Endothelial cell of umbilical vein (primary cell): ENCODE data around the gene ISL2. TPM values are rescaled to one million over a fixed set of nuclear protein-coding genes. Genes with fewer than 3 reads are reported as not detected.

Experiments
- BruUV-seq: library from RNA; stranded (reverse); fragments of 400-500 nt; replicated peaks from 2 replicates; lab custom pipeline; 2021; lab: Mats Ljungman, UMichigan
- CTCF ChIA-PET: fragments of 300-600, 350-600 bp; sonication (Branson Sonifier 250); formaldehyde crosslinking; loops from one replicate; lab custom pipeline; 2021; ENCODE audit warnings: antibody characterized with exemption, inconsistent platforms; lab: Charles Lee
- POLR2A ChIA-PET: fragments of 300-600, 350-600 bp; sonication (Branson Sonifier 250); formaldehyde crosslinking; loops from one replicate; lab custom pipeline; 2021; ENCODE audit warnings: antibody characterized with exemption, inconsistent platforms; lab: Charles Lee
- DNase-seq: peaks from one replicate; pipeline ENCODE4 v3.0.0-alpha.2; 2011; ENCODE audit warnings: low read depth, low spot score
- FAIRE-seq: peaks from 2 replicates; lab custom pipeline; 2011; peaks lifted over from hg19 to GRCh38; lab: Jason Lieb, UNC
- H2AFZ ChIP-seq: 2 replicates; pipeline ENCODE4 v1.6.0; 2012; ENCODE audit warnings: low read depth, low read length, control low read depth, inconsistent platforms
- H3K27ac ChIP-seq: 2 replicates; pipeline ENCODE4 v1.5.1; 2011; ENCODE audit warnings: low read depth, mild to moderate bottlenecking, control low read depth, low read length, moderate library complexity; ENCODE audit not compliant: insufficient read depth
- H3K27me3 ChIP-seq, 2 experiments: 2 replicates each; pipeline versions ENCODE4 v1.6.0 to v1.6.1; 2011; ENCODE audit warnings: low read length in 2 of 2, mixed read lengths in 1 of 2; ENCODE audit not compliant: control insufficient read depth in 2 of 2, insufficient read depth in 2 of 2
- H3K36me3 ChIP-seq, 2 experiments: 2 replicates in 1 of 2; 3 replicates in 1 of 2; pipeline ENCODE4 v1.5.1; 2011; ENCODE audit warnings: low read length in 2 of 2, mild to moderate bottlenecking in 1 of 2, moderate library complexity in 1 of 2; ENCODE audit not compliant: control insufficient read depth in 2 of 2, insufficient read depth in 2 of 2; ENCODE audit errors: extremely low read depth in 1 of 2
- H3K4me1 ChIP-seq: 3 replicates; pipeline ENCODE4 v1.5.1; 2011; ENCODE audit warnings: mild to moderate bottlenecking, low read length; ENCODE audit not compliant: control insufficient read depth, insufficient read depth; ENCODE audit errors: extremely low read depth
- H3K4me2 ChIP-seq: 2 replicates; pipeline ENCODE4 v1.6.1; 2011; ENCODE audit warnings: low read length, control low read depth, mixed read lengths; ENCODE audit not compliant: insufficient read depth
- H3K4me3 ChIP-seq, 3 experiments: fragments of 200-600 bp in 1 of 3; sonication (generic), shearing (Covaris generic) in 1 of 3; replicated peaks in 1 of 3; 2 replicates each; pipeline ENCODE4 v1.5.1; 2011 to 2016; ENCODE audit warnings: control low read depth in 3 of 3, low read length in 3 of 3, mild to moderate bottlenecking in 2 of 3, inconsistent platforms in 1 of 3, low read depth in 1 of 3, moderate library complexity in 1 of 3; ENCODE audit not compliant: insufficient read depth in 1 of 3
- H3K79me2 ChIP-seq: 2 replicates; pipeline ENCODE4 v1.6.0; 2012; ENCODE audit warnings: low read length, inconsistent platforms; ENCODE audit not compliant: control insufficient read depth, insufficient read depth
- H3K9ac ChIP-seq: replicated peaks from 2 replicates; pipeline ENCODE3; 2011; ENCODE audit warnings: low read length, control low read depth; ENCODE audit not compliant: insufficient read depth; ENCODE audit errors: extremely low read depth
- H3K9me1 ChIP-seq: replicated peaks from 3 replicates; pipeline ENCODE4 v1.6.0; 2011; ENCODE audit warnings: mild to moderate bottlenecking, low read length; ENCODE audit not compliant: control insufficient read depth, insufficient read depth; ENCODE audit errors: extremely low read depth
- H3K9me3 ChIP-seq: replicated peaks from 2 replicates; pipeline ENCODE4 v1.5.1; 2012; ENCODE audit warnings: low read length, inconsistent platforms; ENCODE audit not compliant: control insufficient read depth, insufficient read depth
- H4K20me1 ChIP-seq: replicated peaks from 2 replicates; pipeline ENCODE3; 2011; ENCODE audit warnings: mild to moderate bottlenecking, low read length; ENCODE audit not compliant: control insufficient read depth, insufficient read depth; ENCODE audit errors: extremely low read depth
- CTCF ChIP-seq, 2 donors: IDR thresholded peaks; 1 replicate in 1 of 2; 2 replicates in 1 of 2; pipeline ENCODE4 v1.5.1; 2011; ENCODE audit warnings: low read length in 2 of 2, mild to moderate bottlenecking in 2 of 2, moderate library complexity in 2 of 2, control low read depth in 1 of 2, inconsistent platforms in 1 of 2, low read depth in 1 of 2; ENCODE audit not compliant: insufficient read depth in 1 of 2; ENCODE audit errors: extremely low read depth in 1 of 2
- EZH2 ChIP-seq: IDR thresholded peaks from 2 replicates; pipeline ENCODE4 v1.6.1; 2012; ENCODE audit warnings: borderline replicate concordance, low read depth, mild to moderate bottlenecking, moderate library complexity, low read length, inconsistent platforms; ENCODE audit not compliant: severe bottlenecking
- FOS ChIP-seq: IDR thresholded peaks from 2 replicates; pipeline ENCODE4 v1.6.1; 2011; ENCODE audit warnings: mild to moderate bottlenecking, low read length, moderate library complexity, borderline replicate concordance; ENCODE audit not compliant: insufficient read depth
- GATA2 ChIP-seq: IDR thresholded peaks from 2 replicates; pipeline ENCODE4 v1.7.0; 2011; ENCODE audit warnings: low read depth, mild to moderate bottlenecking, moderate library complexity, mixed read lengths, low read length; ENCODE audit not compliant: insufficient read length, insufficient read depth
- JUN ChIP-seq: IDR thresholded peaks from 2 replicates; pipeline ENCODE4 v1.6.1; 2011; ENCODE audit warnings: borderline replicate concordance, low read depth; ENCODE audit not compliant: insufficient read length, insufficient read depth
- MAX ChIP-seq: IDR thresholded peaks from 2 replicates; pipeline ENCODE4 v1.6.1; 2011; ENCODE audit not compliant: insufficient read depth, insufficient read length
- MYC ChIP-seq: IDR thresholded peaks from one replicate; pipeline ENCODE4 v1.6.1; 2011; ENCODE audit warnings: mild to moderate bottlenecking, low read depth, low read length
- POLR2A ChIP-seq: IDR thresholded peaks from 2 replicates; pipeline ENCODE4 v1.6.1; 2012; ENCODE audit warnings: low read depth, mild to moderate bottlenecking, control low read depth, low read length
- POLR2AphosphoS5 ChIP-seq: IDR thresholded peaks from 2 replicates; pipeline ENCODE4 v1.6.1; 2012; ENCODE audit warnings: low read depth, mild to moderate bottlenecking, control low read depth, low read length, moderate library complexity; ENCODE audit not compliant: insufficient read depth
- dilution Hi-C: fragments of 300-500 bp; cut with MboI; formaldehyde crosslinking; loops from one replicate; pipeline ENCODE4 v1.15.0; 2019; ENCODE audit warnings: low sequenced_read_pairs; ENCODE audit not compliant: extremely low pct_ligation_motif_present
- intact Hi-C: fragments of 100-400 bp; cut with micrococcal nuclease; formaldehyde crosslinking; loops from one replicate; pipeline ENCODE4 v1.10.0; 2022
- polyA plus RNA-seq, 4 experiments: library from polyadenylated mRNA; depleted of rRNA in 3 of 4; stranded (reverse) in 3 of 4; unstranded in 1 of 4; fragments of >200 nt; gene quantifications; 2 replicates each; pipeline versions ENCODE4 v1.2.1 to v1.2.3, GENCODE V29; 2011 to 2012; ENCODE audit warnings: missing spikeins in 1 of 4
- total RNA-seq: library from RNA; stranded (reverse); gene quantifications from 2 replicates; pipeline ENCODE4 v1.2.3, GENCODE V29; 2021

The ISL2 gene
- total and polyA plus RNA-seq, 2 donors (not counting 3 experiments of a cell fraction or from before 2014, with no cell fraction given): 0.10 TPM; not detected in 1

GRCh38 chr15:76353903-76354302 lies 17.3 kb downstream of the ISL2 start:
- TF ChIP-seq POLR2AphosphoS5 (no peak), CTCF (IDR thresholded peaks at IDR 0.05; ENCODE audit: extremely low read depth in 1 of 2, insufficient read depth in 1 of 2, low read depth in 1 of 2, low read length in 2 of 2) (no peak), MAX (no peak), JUN (no peak), EZH2 (no peak), MYC (no peak), FOS (no peak), POLR2A (no peak), GATA2 (no peak)
- FAIRE-seq (no peak), DNase-seq (no peak)
- Histone ChIP-seq H4K20me1 (no peaks in the 10 kb centered on the region), H3K27me3 (no peaks in the 10 kb centered on the region), H3K36me3 (no peaks in the 10 kb centered on the region), H3K27ac (no peak overlapping the region), H2AFZ (no peak overlapping the region), H3K4me1 (no peaks in the 10 kb centered on the region), H3K4me2 (no peak overlapping the region), H3K9me3 (no peaks in the 10 kb centered on the region), H3K9me1 (no peaks in the 10 kb centered on the region), H3K4me3 (no peak overlapping the region), H3K79me2 (no peaks in the 10 kb centered on the region), H3K9ac (no peak overlapping the region)
- intact Hi-C loops (no loop called here), dilution Hi-C loops (no loop called here)
- BruUV-seq: no TSS peak
- ChIA-PET CTCF (interaction anchor here (0.9 kb wide), 1 partner anchor 19 kb away, joined by 3 read pairs; no protein-coding TSS in a partner anchor), POLR2A (interaction anchor here (0.7 kb wide), 1 partner anchor 643 kb away, joined by 3 read pairs; no protein-coding TSS in a partner anchor)
